Measurements from ENCODE around the gene KIFC1.

Gene KIFC1

DNA sequence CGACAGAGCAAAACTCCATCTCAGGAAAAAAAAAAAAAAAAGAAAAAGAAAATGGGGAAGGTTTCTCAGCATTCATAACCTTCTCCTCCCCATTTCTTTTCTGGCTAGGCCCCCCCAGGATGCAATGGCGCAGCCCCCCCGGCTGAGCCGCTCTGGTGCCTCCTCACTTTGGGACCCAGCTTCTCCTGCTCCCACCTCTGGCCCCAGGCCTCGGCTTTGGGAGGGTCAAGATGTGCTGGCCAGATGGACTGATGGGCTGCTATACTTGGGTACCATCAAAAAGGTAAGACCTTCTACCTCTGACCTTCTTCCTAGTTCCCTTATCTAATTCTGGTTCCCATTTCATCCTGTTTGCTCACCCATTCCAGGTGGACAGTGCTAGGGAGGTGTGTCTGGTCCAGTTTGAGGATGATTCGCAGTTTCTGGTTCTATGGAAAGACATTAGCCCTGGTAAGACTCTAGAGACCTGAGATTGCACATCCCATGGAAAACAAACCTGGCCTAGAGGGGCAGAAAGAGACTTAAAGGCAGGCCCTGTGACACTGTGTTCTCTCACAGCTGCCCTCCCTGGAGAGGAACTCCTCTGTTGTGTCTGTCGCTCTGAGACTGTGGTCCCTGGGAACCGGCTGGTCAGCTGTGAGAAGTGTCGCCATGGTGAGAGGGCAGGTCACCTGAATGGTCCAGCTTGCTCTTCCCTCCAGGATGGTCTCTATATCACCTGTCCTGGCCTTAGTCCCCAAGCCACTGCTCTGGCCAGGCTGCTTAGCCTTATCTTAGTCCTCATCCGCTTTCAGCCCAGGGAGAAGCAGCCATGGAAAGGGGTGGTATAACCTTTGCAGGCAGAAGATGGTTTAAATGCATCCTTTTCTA is 20.8 kb downstream of the KIFC1 start:
- no peak for DNase-seq

DNA sequence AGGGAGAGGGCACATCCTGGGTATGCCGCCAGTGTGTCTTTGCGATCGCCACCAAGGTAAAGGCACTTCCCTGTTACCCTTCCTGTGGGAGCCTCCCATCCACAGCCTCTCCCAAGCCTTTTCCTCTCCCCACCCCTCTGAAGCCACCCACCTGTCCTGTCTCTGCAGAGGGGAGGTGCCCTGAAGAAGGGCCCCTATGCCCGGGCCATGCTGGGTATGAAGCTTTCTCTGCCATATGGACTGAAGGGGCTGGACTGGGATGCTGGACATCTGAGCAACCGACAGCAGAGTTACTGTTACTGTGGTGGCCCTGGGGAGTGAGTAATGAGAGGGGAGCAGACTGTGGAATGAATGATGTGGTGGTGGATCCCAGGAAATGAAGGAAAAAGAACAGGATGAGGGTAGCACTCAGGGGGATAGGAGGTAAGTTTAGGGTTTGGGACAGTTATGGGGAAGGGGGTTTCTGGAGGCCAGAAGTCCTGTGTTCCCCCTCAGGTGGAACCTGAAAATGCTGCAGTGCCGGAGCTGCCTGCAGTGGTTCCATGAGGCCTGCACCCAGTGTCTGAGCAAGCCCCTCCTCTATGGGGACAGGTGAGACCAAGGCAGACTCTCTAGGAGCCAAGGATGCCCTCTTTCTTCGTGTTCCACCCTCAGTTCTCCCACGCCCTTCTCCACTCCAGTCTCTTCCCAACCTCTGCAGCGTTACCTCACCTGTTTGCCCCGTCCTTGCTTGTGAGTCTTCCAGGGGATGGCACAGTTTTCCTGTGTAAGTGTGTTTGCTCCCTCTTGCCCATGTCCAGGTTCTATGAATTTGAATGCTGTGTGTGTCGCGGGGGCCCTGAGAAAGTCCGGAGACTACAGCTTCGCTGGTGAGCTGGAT is 21.9 kb downstream of the KIFC1 start:
- no peak for DNase-seq

DNA sequence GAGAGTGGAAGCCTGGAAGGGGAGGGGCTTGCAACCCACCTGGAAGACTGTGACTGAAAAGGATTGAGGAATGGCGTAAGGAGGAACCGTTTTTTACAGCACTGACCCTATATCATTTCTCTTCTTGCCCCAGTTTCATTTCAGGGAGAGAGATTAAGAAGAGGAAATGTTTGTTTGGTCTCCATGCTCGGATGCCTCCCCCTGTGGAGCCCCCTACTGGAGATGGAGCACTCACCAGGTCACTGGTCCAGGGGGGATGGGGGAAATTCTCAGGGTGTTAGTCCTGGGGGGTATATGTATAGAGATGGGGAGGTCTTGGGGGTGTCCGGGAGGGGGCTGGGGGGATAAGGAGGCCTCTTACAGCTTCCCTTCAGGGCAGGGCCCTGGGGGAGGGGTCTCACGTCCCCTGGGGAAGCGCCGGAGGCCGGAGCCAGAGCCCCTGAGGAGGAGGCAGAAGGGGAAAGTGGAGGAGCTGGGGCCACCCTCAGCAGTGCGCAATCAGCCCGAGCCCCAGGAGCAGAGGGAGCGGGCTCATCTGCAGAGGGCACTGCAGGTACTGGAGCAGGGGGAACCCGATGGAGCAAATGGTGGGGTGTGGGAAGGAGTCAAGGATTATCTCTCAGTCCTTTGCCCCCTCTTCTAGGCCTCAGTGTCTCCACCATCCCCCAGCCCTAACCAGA is 23.1 kb downstream of the KIFC1 start:
- DNase-seq: peak; percentile 65

DNA sequence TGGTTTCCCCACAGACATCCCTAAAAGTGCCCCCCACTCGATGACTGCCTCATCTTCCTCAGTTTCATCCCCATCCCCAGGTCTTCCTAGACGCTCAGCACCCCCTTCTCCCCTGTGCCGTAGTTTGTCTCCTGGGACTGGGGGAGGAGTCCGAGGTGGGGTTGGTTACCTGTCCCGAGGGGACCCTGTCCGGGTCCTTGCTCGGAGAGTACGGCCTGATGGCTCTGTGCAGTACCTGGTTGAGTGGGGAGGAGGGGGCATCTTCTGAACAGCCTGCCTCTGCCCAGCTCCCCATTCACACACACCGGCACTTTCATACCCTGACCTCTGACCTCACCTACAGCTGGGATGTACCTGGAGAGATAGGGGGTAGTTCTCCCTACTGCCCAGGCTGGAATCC is 24.2 kb downstream of the KIFC1 start:
- no peak for DNase-seq

DNA sequence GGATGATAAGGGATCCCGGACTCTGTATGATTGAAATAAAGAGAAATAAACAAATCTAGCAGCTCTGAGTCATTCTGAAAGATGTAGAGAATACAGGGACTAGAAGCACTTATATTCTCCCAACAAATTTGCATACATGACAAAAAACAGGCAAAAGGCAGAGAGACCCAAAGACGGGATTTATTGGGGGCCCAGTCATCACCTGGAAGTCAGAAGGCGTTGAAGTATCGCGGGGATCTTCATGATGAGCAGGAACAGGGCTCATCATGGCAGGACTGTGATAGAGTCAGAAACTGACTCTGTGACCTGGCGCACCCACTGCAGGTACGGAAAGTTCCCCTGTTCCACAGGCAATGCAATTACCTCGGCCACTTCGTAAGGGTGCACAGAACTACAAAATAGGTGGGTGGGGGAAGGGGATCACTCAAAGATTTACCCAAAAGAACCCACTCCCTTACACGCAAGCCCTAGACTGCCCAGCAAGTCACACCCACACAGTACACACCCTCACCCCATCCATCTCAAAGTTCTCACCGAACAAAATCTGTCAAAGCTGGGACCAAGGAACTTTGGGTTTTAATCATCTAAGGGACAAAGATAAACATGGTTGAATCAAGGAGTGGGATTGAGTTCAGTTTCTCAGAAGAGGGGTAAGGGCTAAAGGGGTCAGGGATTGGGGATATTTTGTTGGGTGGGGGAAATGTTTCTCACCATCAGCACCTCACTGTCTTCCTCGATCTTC is 24.9 kb downstream of the KIFC1 start:
- DNase-seq: no peak

DNA sequence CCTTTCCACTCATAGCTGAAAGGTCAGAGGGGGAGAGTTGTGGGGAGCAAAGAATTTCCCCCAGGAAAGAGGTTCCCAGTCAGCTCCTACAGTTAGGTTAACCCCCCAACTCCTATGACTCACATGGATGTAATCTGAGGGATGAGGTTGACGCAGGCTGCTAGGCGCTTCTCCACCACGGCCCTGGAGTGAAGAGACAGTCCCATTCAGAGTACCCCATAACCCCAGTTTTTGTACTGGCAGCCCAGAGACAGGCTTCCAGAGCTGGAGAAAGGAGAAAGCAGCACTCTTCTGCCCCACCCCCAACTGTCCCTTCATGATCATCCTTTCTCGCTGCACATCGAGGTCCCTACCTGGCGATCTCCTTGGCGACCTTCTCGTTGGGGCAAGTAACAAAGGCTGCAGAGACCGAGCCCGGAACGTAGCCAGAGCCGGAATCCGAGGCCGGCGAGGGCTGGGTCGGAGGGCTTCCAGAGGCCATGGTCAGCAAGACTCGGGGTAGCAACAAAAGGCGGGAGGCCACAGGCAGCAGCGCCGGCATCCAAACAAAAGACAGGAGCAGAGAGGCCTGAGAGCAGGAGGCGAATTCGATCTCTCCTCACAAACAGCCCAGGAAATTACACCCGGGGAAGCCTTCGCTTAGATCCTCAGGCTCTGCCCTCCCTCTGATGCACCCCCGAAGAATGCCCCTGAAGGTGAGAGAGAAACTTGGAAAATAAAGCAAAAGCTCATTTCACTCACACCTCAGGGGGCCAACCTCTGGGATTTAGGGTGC is 25.7 kb downstream of the KIFC1 start:
- peak; percentile 47 for DNase-seq

DNA sequence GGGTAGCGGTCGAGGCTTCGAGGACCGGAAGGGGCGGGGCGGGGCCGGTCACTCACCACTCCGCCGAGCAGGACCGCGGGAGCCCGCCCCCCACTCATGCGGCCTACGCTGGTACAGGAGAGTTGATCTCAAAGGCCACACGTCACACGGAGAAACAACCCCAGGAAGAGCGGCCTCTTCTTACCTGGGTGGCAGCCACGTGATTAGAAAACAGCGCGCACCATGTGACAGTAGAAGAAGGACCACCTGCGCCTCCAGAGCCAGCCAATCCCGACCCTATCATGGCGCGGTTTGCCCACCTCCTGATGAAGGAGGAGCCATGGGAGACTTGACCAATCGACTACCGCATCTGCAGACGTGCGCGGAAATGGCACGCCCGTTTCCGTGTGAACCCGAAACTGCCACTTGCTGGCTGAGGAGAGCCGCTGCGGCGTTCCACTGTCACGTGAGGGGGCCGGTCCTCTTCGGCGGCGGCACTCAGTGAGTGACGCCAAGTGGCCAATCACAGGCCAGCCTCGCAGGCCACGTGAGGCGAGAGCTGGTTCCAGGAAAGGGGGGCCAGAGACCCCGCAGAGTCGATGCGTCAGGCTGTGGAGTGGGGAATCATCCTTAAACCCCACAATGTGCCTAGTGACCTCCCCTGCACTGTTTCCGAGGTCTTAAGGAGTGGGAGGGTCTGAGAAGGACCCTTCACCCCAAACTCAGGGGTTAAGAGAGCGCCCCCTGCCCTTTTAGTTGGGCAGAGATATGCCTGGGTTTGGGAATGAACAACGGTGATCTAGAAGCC is 26.5 kb downstream of the KIFC1 start, which contains the start of gene CUTA:
Gene CUTA, minus strand, starts transcription at position 205 of the 787 bp plus-strand sequence. Its CDS starts 107 bp downstream, at position 98.
- peak; percentile 100 for DNase-seq

DNA sequence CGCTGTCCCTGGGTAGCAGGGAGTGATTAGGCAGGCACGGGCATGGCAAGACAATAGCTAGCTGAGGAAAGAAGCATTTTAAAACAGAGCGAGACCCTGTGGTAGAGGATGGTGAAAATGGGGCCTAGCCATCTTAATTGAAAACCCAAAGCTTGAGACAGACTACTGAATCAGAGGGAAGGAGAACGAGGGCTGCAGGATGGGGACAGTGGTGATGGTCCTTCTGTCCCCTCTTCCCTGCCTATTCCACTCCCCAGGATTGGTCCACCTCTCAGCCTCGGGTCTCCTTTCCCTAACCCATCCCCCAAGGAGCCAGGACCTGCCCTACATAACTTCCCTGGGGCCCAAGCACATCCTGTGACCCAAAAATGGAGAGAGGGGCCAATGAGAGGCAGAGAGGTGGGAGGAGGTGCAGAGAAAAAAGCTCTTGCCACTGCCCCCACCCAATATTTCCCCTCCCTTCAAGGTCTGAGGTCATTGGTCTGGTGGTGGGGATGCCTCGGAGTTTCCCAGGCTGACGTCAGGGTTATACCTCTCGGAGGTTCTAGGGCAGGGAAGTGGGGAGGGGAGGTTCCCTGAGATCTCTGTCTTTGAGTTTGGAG is 27.2 kb downstream of the KIFC1 start:
- DNase-seq: no peak

DNA sequence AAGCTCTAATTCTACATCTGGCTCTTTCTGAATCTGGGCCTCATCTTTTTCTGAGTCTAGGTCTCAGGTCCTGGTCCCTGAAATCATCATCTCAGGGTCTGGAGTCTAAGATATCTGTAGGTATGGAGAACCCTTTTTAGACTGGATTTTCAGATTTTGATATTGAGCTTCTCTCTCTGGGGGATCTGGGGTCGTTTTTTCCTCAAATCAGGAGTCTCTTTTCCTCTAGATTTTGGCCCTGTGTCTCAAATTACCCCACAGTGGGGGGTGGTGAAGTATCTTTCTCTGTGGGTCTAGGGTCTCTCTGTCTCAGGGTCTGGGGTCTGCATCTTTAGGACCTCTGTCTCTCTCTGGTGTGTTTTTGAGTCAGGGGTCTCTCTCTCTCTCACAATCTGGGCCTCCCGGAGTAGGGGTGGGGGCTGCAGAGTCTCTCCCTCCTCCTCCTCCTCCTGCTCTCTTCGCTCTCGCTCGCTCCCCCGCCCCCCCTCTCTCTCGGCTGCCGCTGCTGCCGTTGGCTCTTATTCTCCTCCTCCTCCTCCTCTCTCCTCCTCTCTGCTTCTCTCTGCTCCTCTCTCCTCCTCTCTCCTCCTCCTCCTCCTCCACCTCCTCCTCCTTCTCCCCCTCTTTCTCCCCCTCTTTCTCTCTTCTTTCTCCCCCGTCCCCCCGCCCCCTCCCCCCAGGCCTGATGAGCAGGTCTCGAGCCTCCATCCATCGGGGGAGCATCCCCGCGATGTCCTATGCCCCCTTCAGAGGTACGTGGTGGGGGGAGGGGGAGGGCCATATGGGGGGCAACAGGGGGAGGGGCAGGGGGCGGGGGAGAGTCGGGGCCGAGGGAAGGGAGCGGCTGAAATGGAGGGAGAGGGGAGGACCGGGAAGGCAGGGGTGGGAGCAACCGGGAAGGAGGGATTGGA is 28.2 kb downstream of the KIFC1 start, which contains the start of gene SYNGAP1:
Gene SYNGAP1, plus strand, starts transcription at position 486 of the 911 bp plus-strand sequence. Its CDS starts 200 bp downstream, at position 686.
- DNase-seq: peak; percentile 67

DNA sequence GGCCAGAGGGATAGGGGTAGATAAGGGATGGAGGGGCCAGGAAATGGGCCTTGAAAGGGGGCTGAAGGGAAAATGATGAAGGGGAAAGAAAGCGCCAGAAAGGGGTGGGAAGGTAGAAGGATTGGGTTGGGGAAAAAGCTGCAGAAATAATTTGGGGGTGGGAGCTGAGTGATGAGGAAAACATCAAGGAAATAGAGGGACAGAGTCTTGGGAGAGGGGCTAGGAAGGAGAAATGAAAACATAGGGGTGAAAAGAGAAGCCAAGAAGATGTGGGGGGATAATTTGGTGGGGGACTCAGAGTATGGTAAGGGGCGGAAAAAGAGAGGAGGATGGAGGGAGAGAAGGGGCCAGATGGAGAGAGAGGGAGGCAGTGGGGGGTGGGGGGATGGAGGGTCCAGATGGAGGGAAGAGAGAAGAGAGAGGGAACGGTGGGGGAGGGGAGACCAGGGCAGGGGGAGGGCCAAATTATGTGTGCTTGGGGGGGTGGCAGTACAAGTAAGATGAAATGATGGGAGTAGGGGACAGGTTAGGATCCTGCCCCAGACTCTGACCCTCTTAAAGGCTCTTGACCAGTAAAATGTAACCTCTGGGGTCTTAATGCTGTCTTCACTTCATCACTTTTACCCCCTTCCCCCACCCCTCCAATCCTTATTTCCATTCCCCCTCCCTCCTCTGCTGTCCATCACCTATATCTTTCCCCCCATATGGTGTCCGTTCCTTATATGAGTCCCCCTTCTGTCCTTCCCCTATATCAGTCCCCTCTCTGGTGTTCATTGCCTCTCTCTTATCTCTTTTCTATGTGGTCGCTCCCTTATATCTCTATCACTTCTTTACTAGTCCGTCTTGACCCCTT is 29.1 kb downstream of the KIFC1 start:
- peak; percentile 65 for DNase-seq

DNA sequence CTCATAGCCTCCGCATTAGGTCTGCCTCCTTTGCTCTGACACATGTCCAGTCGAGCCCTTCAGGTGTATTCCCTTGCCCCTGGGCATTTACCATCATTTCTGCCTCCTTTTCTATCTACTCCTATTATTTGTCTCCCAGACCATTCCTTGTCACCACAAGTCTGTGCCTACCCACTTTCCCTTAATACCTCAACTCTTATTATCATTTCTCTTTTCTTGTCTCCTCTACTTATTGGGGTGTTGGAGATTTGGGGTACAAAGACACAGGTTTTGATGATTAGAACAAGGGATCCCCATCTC is 29.7 kb downstream of the KIFC1 start:
- no peak for DNase-seq

DNA sequence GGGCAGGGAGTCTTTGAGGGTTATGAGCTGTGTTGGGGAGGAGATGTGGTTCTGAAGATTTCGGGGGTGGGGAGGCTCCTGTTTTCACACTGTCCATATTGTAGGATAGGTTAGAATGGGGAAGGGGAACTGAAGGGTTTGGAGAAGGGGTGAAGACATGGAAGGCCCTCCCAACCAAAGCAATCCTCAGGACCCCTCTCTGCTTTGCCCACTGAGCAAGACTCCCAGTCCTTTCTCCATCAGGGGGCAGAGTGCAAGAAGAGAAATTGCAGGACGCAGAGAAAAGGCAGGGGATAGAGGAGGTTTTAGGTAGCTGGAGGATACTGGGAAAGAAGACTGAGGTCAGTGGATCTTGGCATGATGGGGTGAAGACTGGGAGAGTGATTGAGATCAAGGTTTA is 32.2 kb downstream of the KIFC1 start:
- DNase-seq: no peak

DNA sequence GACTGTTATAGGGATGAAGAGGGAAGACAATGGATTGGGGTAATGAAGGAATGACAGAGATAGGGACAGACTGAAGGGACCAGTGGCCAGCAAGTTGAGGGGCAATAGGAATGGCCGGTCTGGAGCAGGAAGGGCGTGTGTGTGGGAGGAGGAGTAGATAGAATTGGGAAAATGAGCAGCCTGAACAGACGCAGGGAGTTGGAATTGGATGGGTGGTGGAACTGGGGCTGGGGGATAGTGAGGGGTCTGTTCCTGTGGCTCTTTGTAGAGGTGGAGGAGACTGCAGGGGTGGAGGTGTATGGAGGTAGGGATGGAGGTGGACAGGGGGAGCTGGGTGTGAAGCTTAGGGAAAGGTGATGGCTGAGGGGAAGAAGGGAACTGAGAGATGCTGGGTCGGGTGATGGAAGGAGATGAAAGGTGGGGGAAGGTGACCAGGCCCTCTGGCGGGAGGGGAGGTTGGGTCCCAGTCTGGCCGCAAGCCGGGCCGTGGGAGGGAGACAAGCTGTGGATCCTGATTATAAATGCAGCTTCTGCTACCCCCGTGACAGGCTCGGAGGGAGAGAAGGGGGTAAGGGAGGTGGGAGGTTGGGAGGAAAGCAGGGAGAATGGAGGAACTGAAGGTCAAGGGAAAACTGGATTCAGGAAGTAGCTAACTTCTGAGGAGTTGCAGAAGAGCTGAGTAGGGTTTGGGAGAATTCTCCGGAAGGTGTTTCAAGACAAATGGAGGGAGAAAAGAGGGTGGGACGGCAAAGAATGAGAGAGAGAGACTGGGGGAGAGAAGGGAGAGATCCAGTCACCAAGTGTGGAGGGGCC is 33.4 kb downstream of the KIFC1 start:
- no peak for DNase-seq

DNA sequence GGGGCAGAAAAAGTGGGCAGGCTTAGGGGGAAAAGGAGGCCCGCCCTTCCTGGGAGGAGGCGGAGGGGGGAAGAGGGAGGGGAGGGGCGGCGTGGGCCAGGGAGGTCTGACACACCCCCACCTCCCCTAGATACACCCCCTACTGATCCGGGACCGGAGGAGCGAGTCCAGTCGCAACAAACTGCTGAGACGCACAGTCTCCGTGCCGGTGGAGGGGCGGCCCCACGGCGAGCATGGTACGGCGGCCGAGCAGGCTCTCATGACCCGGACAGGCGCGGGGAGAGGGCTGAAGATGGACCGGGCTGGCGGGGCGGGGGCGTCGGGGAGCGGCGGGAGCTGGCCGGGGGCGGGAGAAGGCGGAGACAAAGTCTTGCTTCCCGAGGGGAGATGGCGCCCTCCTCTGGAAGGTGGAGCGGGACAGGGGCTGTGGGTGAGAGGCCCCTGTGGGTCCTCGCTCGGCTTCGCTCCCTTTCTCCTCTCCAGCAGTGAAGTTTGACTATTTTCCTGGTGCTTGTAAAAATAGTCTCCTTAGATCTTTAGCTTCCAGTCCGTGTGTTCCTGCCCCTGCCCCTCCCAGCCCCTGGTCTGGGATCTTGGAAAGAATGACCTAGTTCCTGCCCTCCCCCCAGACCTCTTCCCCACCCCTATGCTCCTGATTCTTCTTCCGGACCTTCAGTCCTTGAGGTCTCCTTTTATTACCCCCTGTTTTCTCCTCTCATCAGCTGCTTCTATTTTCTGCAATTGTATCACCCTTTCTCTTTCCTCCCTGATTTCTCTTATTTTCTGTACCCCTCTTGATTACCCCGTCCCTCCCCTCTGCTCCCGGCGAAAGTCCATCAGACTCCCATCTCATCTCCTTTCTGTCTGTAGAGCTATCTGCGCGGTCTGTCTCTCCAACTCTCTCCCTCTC is 34.3 kb downstream of the KIFC1 start:
- peak; percentile 92 for DNase-seq

DNA sequence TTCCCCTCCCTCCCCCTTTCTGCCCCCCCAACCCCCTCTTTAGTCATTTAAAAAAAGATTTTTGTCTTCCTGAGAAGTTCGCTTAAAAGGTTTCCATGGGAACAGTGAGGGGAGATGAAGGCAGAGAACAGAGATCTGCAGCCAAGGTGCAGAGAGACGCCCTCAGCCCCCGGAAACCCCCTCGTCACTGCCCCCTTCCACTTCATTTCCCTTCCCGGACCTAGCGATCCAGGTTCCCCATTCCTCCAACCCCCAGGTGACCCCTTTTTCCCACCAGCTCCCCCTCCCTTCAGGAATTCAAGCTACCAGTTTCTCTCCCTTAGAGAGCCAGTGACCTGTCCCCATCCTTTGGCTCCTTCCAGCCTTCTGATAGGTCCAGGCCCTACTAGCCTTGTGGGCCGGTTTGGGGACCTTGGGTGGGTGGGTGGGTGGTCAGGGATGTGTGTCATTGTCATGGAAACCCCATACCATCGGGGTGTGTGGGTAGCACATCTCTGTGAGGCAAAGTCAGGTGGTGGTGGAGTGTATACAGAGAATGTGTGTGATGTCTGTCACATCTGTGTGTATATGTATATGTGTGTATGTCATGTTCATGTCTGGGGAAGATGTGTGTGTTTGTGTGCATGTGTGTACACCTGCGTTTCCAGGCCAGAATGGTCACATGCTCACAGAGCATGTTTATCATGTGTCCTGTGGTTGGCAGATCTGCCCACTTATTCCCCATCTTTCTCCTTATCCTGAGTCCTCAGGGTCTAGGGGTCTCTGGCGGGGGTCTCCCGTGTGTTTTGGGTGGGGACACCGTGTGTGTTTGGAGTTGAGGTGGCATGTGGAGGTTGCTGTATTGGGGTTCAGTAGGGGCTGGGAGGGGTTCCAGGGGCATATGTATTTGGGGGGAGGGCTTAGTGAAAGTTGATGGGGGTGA is 35.2 kb downstream of the KIFC1 start:
- DNase-seq: peak; percentile 44

Measured in hematopoietic multipotent progenitor cell treated with erythropoietin and hydrocortisone succinate and interleukin-3 and kit ligand, for 6 days (in vitro differentiated cells).